Ishikawa (cell line): ENCODE results near the gene TUBB6.

Experiments
- EP300 ChIP-seq: IDR thresholded peaks from 2 replicates; pipeline ENCODE4 v1.6.1; 2012; ENCODE audit warnings: borderline replicate concordance
- MAX ChIP-seq: IDR thresholded peaks from 2 replicates; pipeline ENCODE4 v1.6.1; 2012

GRCh38 chr18:12374401-12374800 is 66.4 kb downstream of the TUBB6 start:
- TF ChIP-seq EP300 = no peak
- no peak for TF ChIP-seq MAX
